Measurements from ENCODE around the gene CRYBG2. TPM values are rescaled to one million over a fixed set of nuclear protein-coding genes. Genes with fewer than 3 reads are reported as not detected.

Gene CRYBG2
- 14.4 to 21.1 TPM (median 17.8 TPM) in 3 replicates for total RNA-seq (2021)
- percentile 46 among the genes with signal in this experiment for Bru-seq, nascent RNA
- long read RNA-seq, experiment 1, partial matches to known transcripts, result 9 of 15 reads
- long read RNA-seq, experiment 1, other reads (novel, unspliced or antisense), result 6 of 15 reads
- long read RNA-seq, experiment 2, partial matches to known transcripts, result 3 of 10 reads
- long read RNA-seq, experiment 2, other reads (novel, unspliced or antisense), result 7 of 10 reads
- long read RNA-seq, experiment 3, partial matches to known transcripts, result 5 of 18 reads
- long read RNA-seq, experiment 3, other reads (novel, unspliced or antisense), result 13 of 18 reads

GRCh38 chr1:26353976-26354820, at the start of gene CRYBG2:
TSS of gene CRYBG2 (minus strand) at chr1:26354130. CDS start at chr1:26346657, 7,473 bp downstream.
- CTCF ChIA-PET, result interaction anchor here (1.1 to 2.5 kb wide), 6 partner anchors 9 to 69 kb away, joined by 3 to 6 read pairs (median 4); no protein-coding TSS in a partner anchor
- H3K4me3 Mint-ChIP-seq, result no peak within 1 kb of the TSS
- H3K36me3 Mint-ChIP-seq, result no peaks in the 10 kb centered on the region
- TF ChIP-seq RORB (CRISPR knock-in tag; IDR thresholded peaks at IDR 0.05), result no peak
- TF ChIP-seq GTF2I (CRISPR knock-in tag; conservative IDR thresholded peaks at IDR 0.05), result no peak
- peak; percentile 5; the same call in 1 of the 2 replicates for TF ChIP-seq ZNF423 (CRISPR knock-in tag; IDR thresholded peaks at IDR 0.05)
- TF ChIP-seq STAT6 (CRISPR knock-in tag; conservative IDR thresholded peaks at IDR 0.05; ENCODE audit: low read depth), result no peak
- TF ChIP-seq ZNF232 (CRISPR knock-in tag; IDR thresholded peaks at IDR 0.05), result no peak
- TF ChIP-seq SMAD4 (CRISPR knock-in tag; IDR thresholded peaks at IDR 0.05), result no peak
- TF ChIP-seq JUN (CRISPR knock-in tag; IDR thresholded peaks at IDR 0.05), result no peak
- TF ChIP-seq HMGA2 (CRISPR knock-in tag; IDR thresholded peaks at IDR 0.05), result no peak
- H3K27ac Mint-ChIP-seq, result no peak within 1 kb of the TSS
- DNase-seq (ENCODE audit: low spot score) (no peak), ATAC-seq (no peak)
- no peaks in the 10 kb centered on the region for H3K9me3 Mint-ChIP-seq
- H3K27me3 Mint-ChIP-seq (ENCODE audit: low read depth), result peaks cover 3% of the 10 kb centered on the region; the same call in 1 of the 2 replicates
- POLR2A ChIA-PET, result no interaction called here
- H3K4me1 Mint-ChIP-seq, result peaks cover 51% of the 10 kb centered on the region

- Mint-ChIP-seq H3K27me3 (ENCODE audit: low read depth) (no peaks in the 10 kb centered on the region), H3K4me3 (no peak overlapping the region), H3K4me1 (peaks cover 4% of the 10 kb centered on the region), H3K36me3 (no peaks in the 10 kb centered on the region), H3K9me3 (no peaks in the 10 kb centered on the region), H3K27ac (no peak overlapping the region)
- TF ChIP-seq NR1H2 (CRISPR knock-in tag; IDR thresholded peaks at IDR 0.05) (no peak), PRRX2 (CRISPR knock-in tag; IDR thresholded peaks at IDR 0.05) (no peak), CTCF (IDR thresholded peaks at IDR 0.05) (no peak)
- DNase-seq (ENCODE audit: low spot score) (no peak), ATAC-seq (no peak)
- ChIA-PET CTCF (interaction anchor here (5.8 kb wide), 1 partner anchor 14 kb away, joined by 41 read pairs; no protein-coding TSS in a partner anchor), POLR2A (no interaction called here)
Measured at GRCh38 chr1:26403656-26404055, 49.7 kb upstream of the CRYBG2 start.

- Mint-ChIP-seq H3K4me1 (no peaks in the 10 kb centered on the region), H3K27ac (no peak overlapping the region), H3K9me3 (no peaks in the 10 kb centered on the region), H3K27me3 (ENCODE audit: low read depth) (no peaks in the 10 kb centered on the region), H3K4me3 (no peak overlapping the region), H3K36me3 (no peaks in the 10 kb centered on the region)
- no peak for TF ChIP-seq E2F4 (CRISPR knock-in tag; IDR thresholded peaks at IDR 0.05; ENCODE audit: borderline replicate concordance, low read depth)
- TF ChIP-seq ZNF416 (CRISPR knock-in tag; IDR thresholded peaks at IDR 0.05), result no peak
- TF ChIP-seq RORB (CRISPR knock-in tag; IDR thresholded peaks at IDR 0.05), result no peak
- TF ChIP-seq CREB1 (CRISPR knock-in tag; IDR thresholded peaks at IDR 0.05), result no peak
- TF ChIP-seq USF2 (CRISPR knock-in tag; IDR thresholded peaks at IDR 0.05), result no peak
- TF ChIP-seq SOX15 (CRISPR knock-in tag; IDR thresholded peaks at IDR 0.05), result no peak
- no peak for TF ChIP-seq CDX4 (CRISPR knock-in tag; IDR thresholded peaks at IDR 0.05; ENCODE audit: borderline replicate concordance)
- no peak for TF ChIP-seq HMGXB4 (CRISPR knock-in tag; IDR thresholded peaks at IDR 0.05)
- no peak for TF ChIP-seq ETV6 (CRISPR knock-in tag; IDR thresholded peaks at IDR 0.05)
- no peak for TF ChIP-seq GABPB1 (CRISPR knock-in tag; IDR thresholded peaks at IDR 0.05)
- TF ChIP-seq ZNF138 (CRISPR knock-in tag; conservative IDR thresholded peaks at IDR 0.05), result no peak
- TF ChIP-seq ZNF232 (CRISPR knock-in tag; IDR thresholded peaks at IDR 0.05), result no peak
- TF ChIP-seq NR1H2 (CRISPR knock-in tag; IDR thresholded peaks at IDR 0.05), result no peak
- ChIA-PET POLR2A (no interaction called here), CTCF (interaction anchor here (1.1 to 5.8 kb wide), 2 partner anchors 10 to 16 kb away, joined by 3 to 41 read pairs; no protein-coding TSS in a partner anchor)
- ATAC-seq (no peak), DNase-seq (ENCODE audit: low spot score) (no peak)
Measured at GRCh38 chr1:26401891-26402290, 48.0 kb upstream of the CRYBG2 start.

All from WTC11 (cell line).